ENCODE measurements around the gene AMER1.

AMER1 gene

DNA sequence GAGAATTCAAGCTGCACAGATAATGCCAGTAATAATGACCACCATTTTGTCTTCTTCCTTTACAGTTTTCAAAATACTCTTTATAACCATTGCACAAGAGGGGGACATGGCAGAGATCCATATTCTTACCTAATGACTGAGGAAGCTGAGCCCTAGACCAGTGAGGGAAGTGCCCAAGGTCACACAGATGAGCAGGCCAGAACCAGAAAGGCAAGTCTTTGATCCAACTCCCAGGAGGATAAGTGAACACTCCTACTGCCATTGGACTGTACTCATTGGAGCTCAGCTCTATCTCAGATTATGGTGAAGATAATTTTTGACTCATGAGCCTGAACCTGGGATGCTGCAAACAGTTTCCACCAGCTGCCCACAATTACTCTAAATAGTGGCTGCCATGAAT, 28.6 kb downstream of the AMER1 start:
- no peak overlapping the region for H3K27ac ChIP-seq (ENCODE audit: low read length)
- no peaks in the 10 kb centered on the region for H3K36me3 ChIP-seq (ENCODE audit: control insufficient read depth, low read depth, low read length)
- H3K4me1 ChIP-seq (ENCODE audit: control insufficient read depth, low read depth, low read length) = no peaks in the 10 kb centered on the region
- H3K27me3 ChIP-seq (ENCODE audit: control insufficient read depth, insufficient read depth, low read length) = no peaks in the 10 kb centered on the region
- H3K9me3 ChIP-seq (ENCODE audit: control insufficient read depth, low read depth, low read length) = peaks cover 28% of the 10 kb centered on the region
- no peak overlapping the region for H3K4me3 ChIP-seq (ENCODE audit: low read length)
- no peak overlapping the region for H3K9ac ChIP-seq (ENCODE audit: low read length)

DNA sequence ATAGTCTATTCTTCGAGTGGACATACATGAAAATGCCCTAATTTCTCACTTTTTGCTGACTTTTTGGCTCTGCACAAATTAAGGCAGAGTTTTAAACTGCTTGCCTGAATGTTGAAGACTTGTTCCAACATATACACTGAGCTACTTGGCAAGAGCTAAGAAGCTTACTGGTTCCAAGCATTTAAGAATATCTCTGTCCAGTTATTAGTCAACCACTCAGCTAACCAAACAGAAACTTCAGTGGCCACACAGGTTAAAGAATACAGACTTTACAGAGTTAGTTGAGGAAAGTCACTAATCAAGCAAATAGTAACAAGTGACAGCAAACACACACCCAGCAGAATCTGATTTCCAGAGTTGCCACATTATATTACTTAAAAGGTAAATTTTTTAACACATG, 35.5 kb downstream of the AMER1 start:
- Histone ChIP-seq H3K4me1 (ENCODE audit: control insufficient read depth, low read depth, low read length) (no peaks in the 10 kb centered on the region), H3K36me3 (ENCODE audit: control insufficient read depth, low read depth, low read length) (no peaks in the 10 kb centered on the region), H3K4me3 (ENCODE audit: low read length) (no peak overlapping the region), H3K27ac (ENCODE audit: low read length) (no peak overlapping the region), H3K9ac (ENCODE audit: low read length) (no peak overlapping the region), H3K9me3 (ENCODE audit: control insufficient read depth, low read depth, low read length) (peaks cover 32% of the 10 kb centered on the region), H3K27me3 (ENCODE audit: control insufficient read depth, insufficient read depth, low read length) (no peaks in the 10 kb centered on the region)

DNA sequence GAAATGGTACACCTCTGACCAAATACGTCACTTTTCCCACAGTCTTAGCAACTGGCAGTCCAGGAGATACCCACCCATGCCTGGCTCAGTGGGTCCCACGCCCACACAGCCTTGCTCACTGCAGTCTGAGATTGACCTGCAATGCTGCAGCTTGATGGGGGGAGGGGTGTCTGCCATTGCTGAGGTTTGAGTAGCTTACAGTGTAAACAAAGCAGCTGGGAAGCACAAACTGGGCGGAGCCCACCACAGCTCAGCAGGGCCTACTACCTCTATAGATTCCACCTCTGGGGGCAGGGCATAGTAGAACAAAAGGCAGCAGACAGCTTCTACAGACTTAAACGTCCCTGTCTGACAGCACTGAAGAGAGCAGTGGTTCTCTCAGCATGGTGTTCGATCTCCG, 52.7 kb downstream of the AMER1 start:
- no peaks in the 10 kb centered on the region for H3K4me1 ChIP-seq (ENCODE audit: control insufficient read depth, low read depth, low read length)

DNA sequence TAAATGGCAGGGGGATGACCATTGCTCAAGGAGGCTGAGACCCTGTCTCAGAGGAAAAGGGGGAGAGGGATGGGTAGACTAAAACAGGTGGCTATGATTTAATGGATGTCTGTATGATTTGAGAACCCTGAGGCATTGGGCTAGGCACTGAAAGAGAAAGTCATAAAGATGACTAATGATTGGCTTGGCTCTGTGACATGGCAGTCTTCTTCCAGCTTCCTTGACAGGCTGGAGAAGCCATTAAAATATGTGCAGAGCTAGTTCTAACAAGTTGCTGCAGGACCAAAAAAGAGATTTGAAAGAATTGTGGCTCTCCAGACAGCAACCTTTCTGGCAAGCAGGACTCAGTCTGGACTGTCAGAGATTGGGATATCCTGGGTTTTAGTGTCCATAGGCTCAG, 53.6 kb downstream of the AMER1 start:
- Histone ChIP-seq H3K9ac (ENCODE audit: low read length) (no peak overlapping the region), H3K27ac (ENCODE audit: low read length) (no peak overlapping the region), H3K9me3 (ENCODE audit: control insufficient read depth, low read depth, low read length) (peaks cover 20% of the 10 kb centered on the region)

More for the DNA sequence above, 52.7 kb downstream of the AMER1 start:
- no peaks in the 10 kb centered on the region for H3K27me3 ChIP-seq (ENCODE audit: control insufficient read depth, insufficient read depth, low read length)
- no peak overlapping the region for H3K4me3 ChIP-seq (ENCODE audit: low read length)
- H3K36me3 ChIP-seq (ENCODE audit: control insufficient read depth, low read depth, low read length) = no peaks in the 10 kb centered on the region
- peaks cover 15% of the 10 kb centered on the region for H3K9me3 ChIP-seq (ENCODE audit: control insufficient read depth, low read depth, low read length)
- H3K27ac ChIP-seq (ENCODE audit: low read length) = no peak overlapping the region
- H3K9ac ChIP-seq (ENCODE audit: low read length) = no peak overlapping the region

DNA sequence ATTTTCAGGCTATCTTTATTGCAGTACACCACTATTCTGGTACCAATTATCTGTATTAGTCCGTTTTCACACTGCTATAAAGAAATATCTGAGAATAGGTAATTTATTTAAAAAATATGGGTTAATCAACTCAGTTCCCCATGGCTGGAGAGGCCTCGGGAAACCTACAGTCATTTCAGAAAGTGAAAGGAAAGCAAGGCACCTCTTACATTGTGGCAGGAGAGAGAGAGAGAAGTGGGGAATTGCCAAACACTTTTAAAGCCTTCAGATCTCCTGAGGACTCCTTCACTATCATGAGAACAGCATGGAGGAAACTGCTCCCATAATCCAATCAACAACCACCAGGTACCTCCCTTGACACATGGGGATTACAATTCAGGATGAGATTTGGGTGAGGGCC, 54.7 kb downstream of the AMER1 start:
- H3K4me3 ChIP-seq (ENCODE audit: low read length) = no peak overlapping the region
- no peak overlapping the region for H3K9ac ChIP-seq (ENCODE audit: low read length)
- H3K4me1 ChIP-seq (ENCODE audit: control insufficient read depth, low read depth, low read length) = no peaks in the 10 kb centered on the region
- no peaks in the 10 kb centered on the region for H3K36me3 ChIP-seq (ENCODE audit: control insufficient read depth, low read depth, low read length)
- H3K27me3 ChIP-seq (ENCODE audit: control insufficient read depth, insufficient read depth, low read length) = no peaks in the 10 kb centered on the region
- H3K27ac ChIP-seq (ENCODE audit: low read length) = no peak overlapping the region
- peaks cover 20% of the 10 kb centered on the region for H3K9me3 ChIP-seq (ENCODE audit: control insufficient read depth, low read depth, low read length)

More for the DNA sequence above, 53.6 kb downstream of the AMER1 start:
- H3K27me3 ChIP-seq (ENCODE audit: control insufficient read depth, insufficient read depth, low read length) = no peaks in the 10 kb centered on the region
- no peaks in the 10 kb centered on the region for H3K36me3 ChIP-seq (ENCODE audit: control insufficient read depth, low read depth, low read length)
- no peak overlapping the region for H3K4me3 ChIP-seq (ENCODE audit: low read length)
- no peaks in the 10 kb centered on the region for H3K4me1 ChIP-seq (ENCODE audit: control insufficient read depth, low read depth, low read length)
